GM23338 (cell line): ENCODE results near the gene SOD2. TPM values are rescaled to one million over a fixed set of nuclear protein-coding genes. Genes with fewer than 3 reads are reported as not detected.

Experiments used
- ATAC-seq: fragments of 200-7000 bp; cut with Tn5 transposase; 3 replicates; pipeline ENCODE4 v1.9.1; 2020
- DNase-seq: peaks from one replicate; pipeline ENCODE4 v3.0.0-alpha.2; 2015; ENCODE audit warnings: low spot score
- H2AFZ ChIP-seq: fragments of 200-600 bp; sonication (generic); 2 replicates; pipeline ENCODE4 v1.8.0; 2016; ENCODE audit warnings: antibody characterized with exemption, mild to moderate bottlenecking, moderate library complexity
- H3F3A ChIP-seq: fragments of 200-600 bp; sonication (generic); replicated peaks from 2 replicates; pipeline ENCODE4 v1.8.0; 2017; ENCODE audit warnings: antibody characterized with exemption, mixed run types, low read depth
- H3K27ac ChIP-seq: fragments of 200-600 bp; sonication (generic); 2 replicates; pipeline ENCODE4 v1.6.1; 2016; ENCODE audit warnings: low read depth
- H3K27me3 ChIP-seq: fragments of 200-600 bp; sonication (generic); 2 replicates; pipeline ENCODE4 v1.8.0; 2016; ENCODE audit warnings: mild to moderate bottlenecking, mixed run types, moderate library complexity; ENCODE audit not compliant: insufficient read depth
- H3K36me3 ChIP-seq: fragments of 200-600 bp; sonication (generic); 2 replicates; pipeline ENCODE4 v1.8.0; 2016; ENCODE audit warnings: mild to moderate bottlenecking; ENCODE audit not compliant: insufficient read depth
- H3K4me1 ChIP-seq: fragments of 200-600 bp; sonication (generic); 2 replicates; pipeline ENCODE4 v1.8.0; 2016; ENCODE audit warnings: mild to moderate bottlenecking, moderate library complexity; ENCODE audit not compliant: insufficient read depth
- H3K4me2 ChIP-seq: fragments of 200-600 bp; sonication (generic); 2 replicates; pipeline ENCODE4 v1.7.1; 2017; ENCODE audit warnings: mixed run types
- H3K4me3 ChIP-seq: fragments of 200-600 bp; sonication (generic); 2 replicates; pipeline ENCODE4 v1.6.1; 2016; ENCODE audit warnings: mixed run types
- H3K79me2 ChIP-seq: fragments of 200-600 bp; sonication (generic); replicated peaks from 2 replicates; pipeline ENCODE4 v1.8.0; 2017; ENCODE audit warnings: mild to moderate bottlenecking; ENCODE audit not compliant: insufficient read depth
- H3K9me2 ChIP-seq: fragments of 200-600 bp; sonication (generic); 2 replicates; pipeline ENCODE4 v1.8.0; 2017; ENCODE audit not compliant: insufficient read depth
- H4K20me1 ChIP-seq: fragments of 200-600 bp; sonication (generic); replicated peaks from 2 replicates; pipeline ENCODE4 v1.8.0; 2017; ENCODE audit warnings: mild to moderate bottlenecking; ENCODE audit not compliant: insufficient read depth
- H3K27ac Mint-ChIP-seq: 2 replicates; pipeline ENCODE4 v1.8.0; 2020; ENCODE audit warnings: inconsistent platforms, mild to moderate bottlenecking, moderate library complexity, mixed read lengths
- H3K27me3 Mint-ChIP-seq: 3 replicates; pipeline ENCODE4 v1.8.0; 2022; ENCODE audit warnings: low read depth, mild to moderate bottlenecking, moderate library complexity, mixed read lengths, inconsistent platforms; ENCODE audit not compliant: insufficient read depth, poor library complexity
- H3K36me3 Mint-ChIP-seq: 3 replicates; pipeline ENCODE4 v1.8.0; 2021; ENCODE audit warnings: low read depth, mild to moderate bottlenecking, inconsistent platforms, moderate library complexity, mixed read lengths
- H3K4me1 Mint-ChIP-seq: 3 replicates; pipeline ENCODE4 v1.8.0; 2020; ENCODE audit warnings: mild to moderate bottlenecking, inconsistent platforms, mixed read lengths
- H3K4me3 Mint-ChIP-seq: 3 replicates; pipeline ENCODE4 v1.8.0; 2021; ENCODE audit warnings: moderate library complexity, mild to moderate bottlenecking, inconsistent platforms, mixed read lengths
- H3K9me3 Mint-ChIP-seq: 3 replicates; pipeline ENCODE4 v1.8.0; 2020; ENCODE audit warnings: moderate library complexity, mild to moderate bottlenecking, inconsistent platforms, mixed read lengths
- CREB1 ChIP-seq: fragments of 250-450 bp; sonication (Bioruptor Pico); IDR thresholded peaks from 2 replicates; pipeline ENCODE4 v1.5.0; 2020; ENCODE audit warnings: low read depth, mild to moderate bottlenecking, moderate library complexity
- EZH2phosphoT487 ChIP-seq: fragments of 200-600 bp; sonication (generic); IDR thresholded peaks from one replicate; pipeline ENCODE4 v1.8.1; 2018; ENCODE audit warnings: antibody characterized with exemption; ENCODE audit not compliant: unreplicated experiment
- NANOG ChIP-seq: IDR thresholded peaks from 2 replicates; pipeline ENCODE4 v1.6.1; 2016; ENCODE audit warnings: antibody characterized with exemption, borderline replicate concordance
- POLR2AphosphoS5 ChIP-seq: IDR thresholded peaks from 2 replicates; pipeline ENCODE4 v1.6.1; 2016; ENCODE audit warnings: antibody characterized with exemption, low read depth
- ZNF114 ChIP-seq: fragments of 250-450 bp; sonication (Bioruptor Pico); IDR thresholded peaks from 2 replicates; pipeline ENCODE4 v1.5.0; 2020; ENCODE audit warnings: mild to moderate bottlenecking, moderate library complexity
- ZNF331 ChIP-seq: fragments of 250-450 bp; sonication (Bioruptor Pico); IDR thresholded peaks from 2 replicates; pipeline ENCODE4 v1.5.0; 2020; ENCODE audit warnings: low read depth, mild to moderate bottlenecking, moderate library complexity
- polyA plus RNA-seq: library from polyadenylated mRNA; unstranded; fragments of >200 nt; fragmentation: Nextera tagmentation; extraction: Ambion mirVana; gene quantifications from 2 replicates; pipeline ENCODE4 v1.2.1, GENCODE V29; 2016
- total RNA-seq: library from RNA; depleted of rRNA; stranded (reverse); fragments of >200 nt; shearing (Covaris generic); gene quantifications from 2 replicates; pipeline ENCODE4 v1.2.3, GENCODE V29; 2014
- TF ChIP-seq, protein P1 (sequence below): fragments of 250-450 bp; sonication (Bioruptor Pico); IDR thresholded peaks from 2 replicates; pipeline ENCODE4 v1.5.0; 2020; ENCODE audit warnings: mild to moderate bottlenecking, moderate library complexity
- TF ChIP-seq, protein P2 (sequence below): IDR thresholded peaks from 2 replicates; pipeline ENCODE4 v1.6.1; 2016; ENCODE audit warnings: antibody characterized with exemption

Gene SOD2
- total and polyA plus RNA-seq, 2 experiments from 2014 or later = 44.1 to 73.0 TPM

DNA sequence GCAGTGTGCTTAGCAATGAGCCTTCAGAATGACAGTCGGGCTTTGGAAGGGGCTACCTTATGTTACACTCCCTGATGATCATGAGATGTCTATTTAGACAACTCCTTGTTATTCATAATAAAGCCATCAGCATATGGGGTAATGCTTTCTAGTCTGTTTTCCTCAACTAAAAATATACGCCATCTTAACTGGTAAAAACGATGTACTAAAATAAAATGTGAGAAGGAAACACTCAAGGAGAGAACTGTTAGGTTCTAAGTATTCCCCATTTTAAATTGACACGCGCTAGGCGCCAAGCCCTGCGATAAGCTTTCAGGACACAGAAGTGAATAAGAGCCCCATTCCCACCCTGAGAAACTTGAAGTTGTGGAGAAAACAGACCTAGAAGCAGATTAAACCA lies 43.6 kb downstream of the SOD2 start:
- H3K4me3 ChIP-seq = no peak overlapping the region
- H3K27ac ChIP-seq = no peak overlapping the region
- H2AFZ ChIP-seq = no peak overlapping the region
- no peaks in the 10 kb centered on the region for H3K4me1 ChIP-seq
- no peaks in the 10 kb centered on the region for H3K9me2 ChIP-seq
- no peaks in the 10 kb centered on the region for H3K79me2 ChIP-seq
- H3K4me3 Mint-ChIP-seq = no peak overlapping the region
- H3K4me1 Mint-ChIP-seq = no peaks in the 10 kb centered on the region
- H4K20me1 ChIP-seq = no peaks in the 10 kb centered on the region
- peaks cover 4% of the 10 kb centered on the region for H3K27me3 Mint-ChIP-seq
- TF ChIP-seq ZNF331 (CRISPR knock-in tag) = no peak
- TF ChIP-seq CREB1 (CRISPR knock-in tag) = no peak
- TF ChIP-seq NANOG = no peak
- TF ChIP-seq, protein P1, sequence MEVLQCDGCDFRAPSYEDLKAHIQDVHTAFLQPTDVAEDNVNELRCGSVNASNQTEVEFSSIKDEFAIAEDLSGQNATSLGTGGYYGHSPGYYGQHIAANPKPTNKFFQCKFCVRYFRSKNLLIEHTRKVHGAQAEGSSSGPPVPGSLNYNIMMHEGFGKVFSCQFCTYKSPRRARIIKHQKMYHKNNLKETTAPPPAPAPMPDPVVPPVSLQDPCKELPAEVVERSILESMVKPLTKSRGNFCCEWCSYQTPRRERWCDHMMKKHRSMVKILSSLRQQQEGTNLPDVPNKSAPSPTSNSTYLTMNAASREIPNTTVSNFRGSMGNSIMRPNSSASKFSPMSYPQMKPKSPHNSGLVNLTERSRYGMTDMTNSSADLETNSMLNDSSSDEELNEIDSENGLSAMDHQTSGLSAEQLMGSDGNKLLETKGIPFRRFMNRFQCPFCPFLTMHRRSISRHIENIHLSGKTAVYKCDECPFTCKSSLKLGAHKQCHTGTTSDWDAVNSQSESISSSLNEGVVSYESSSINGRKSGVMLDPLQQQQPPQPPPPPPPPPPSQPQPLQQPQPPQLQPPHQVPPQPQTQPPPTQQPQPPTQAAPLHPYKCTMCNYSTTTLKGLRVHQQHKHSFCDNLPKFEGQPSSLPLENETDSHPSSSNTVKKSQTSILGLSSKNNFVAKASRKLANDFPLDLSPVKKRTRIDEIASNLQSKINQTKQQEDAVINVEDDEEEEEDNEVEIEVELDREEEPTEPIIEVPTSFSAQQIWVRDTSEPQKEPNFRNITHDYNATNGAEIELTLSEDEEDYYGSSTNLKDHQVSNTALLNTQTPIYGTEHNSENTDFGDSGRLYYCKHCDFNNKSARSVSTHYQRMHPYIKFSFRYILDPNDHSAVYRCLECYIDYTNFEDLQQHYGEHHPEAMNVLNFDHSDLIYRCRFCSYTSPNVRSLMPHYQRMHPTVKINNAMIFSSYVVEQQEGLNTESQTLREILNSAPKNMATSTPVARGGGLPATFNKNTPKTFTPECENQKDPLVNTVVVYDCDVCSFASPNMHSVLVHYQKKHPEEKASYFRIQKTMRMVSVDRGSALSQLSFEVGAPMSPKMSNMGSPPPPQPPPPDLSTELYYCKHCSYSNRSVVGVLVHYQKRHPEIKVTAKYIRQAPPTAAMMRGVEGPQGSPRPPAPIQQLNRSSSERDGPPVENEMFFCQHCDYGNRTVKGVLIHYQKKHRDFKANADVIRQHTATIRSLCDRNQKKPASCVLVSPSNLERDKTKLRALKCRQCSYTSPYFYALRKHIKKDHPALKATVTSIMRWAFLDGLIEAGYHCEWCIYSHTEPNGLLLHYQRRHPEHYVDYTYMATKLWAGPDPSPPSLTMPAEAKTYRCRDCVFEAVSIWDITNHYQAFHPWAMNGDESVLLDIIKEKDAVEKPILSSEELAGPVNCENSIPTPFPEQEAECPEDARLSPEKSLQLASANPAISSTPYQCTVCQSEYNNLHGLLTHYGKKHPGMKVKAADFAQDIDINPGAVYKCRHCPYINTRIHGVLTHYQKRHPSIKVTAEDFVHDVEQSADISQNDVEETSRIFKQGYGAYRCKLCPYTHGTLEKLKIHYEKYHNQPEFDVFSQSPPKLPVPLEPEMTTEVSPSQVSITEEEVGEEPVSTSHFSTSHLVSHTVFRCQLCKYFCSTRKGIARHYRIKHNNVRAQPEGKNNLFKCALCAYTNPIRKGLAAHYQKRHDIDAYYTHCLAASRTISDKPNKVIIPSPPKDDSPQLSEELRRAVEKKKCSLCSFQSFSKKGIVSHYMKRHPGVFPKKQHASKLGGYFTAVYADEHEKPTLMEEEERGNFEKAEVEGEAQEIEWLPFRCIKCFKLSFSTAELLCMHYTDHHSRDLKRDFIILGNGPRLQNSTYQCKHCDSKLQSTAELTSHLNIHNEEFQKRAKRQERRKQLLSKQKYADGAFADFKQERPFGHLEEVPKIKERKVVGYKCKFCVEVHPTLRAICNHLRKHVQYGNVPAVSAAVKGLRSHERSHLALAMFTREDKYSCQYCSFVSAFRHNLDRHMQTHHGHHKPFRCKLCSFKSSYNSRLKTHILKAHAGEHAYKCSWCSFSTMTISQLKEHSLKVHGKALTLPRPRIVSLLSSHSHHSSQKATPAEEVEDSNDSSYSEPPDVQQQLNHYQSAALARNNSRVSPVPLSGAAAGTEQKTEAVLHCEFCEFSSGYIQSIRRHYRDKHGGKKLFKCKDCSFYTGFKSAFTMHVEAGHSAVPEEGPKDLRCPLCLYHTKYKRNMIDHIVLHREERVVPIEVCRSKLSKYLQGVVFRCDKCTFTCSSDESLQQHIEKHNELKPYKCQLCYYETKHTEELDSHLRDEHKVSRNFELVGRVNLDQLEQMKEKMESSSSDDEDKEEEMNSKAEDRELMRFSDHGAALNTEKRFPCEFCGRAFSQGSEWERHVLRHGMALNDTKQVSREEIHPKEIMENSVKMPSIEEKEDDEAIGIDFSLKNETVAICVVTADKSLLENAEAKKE (CRISPR knock-in tag) = no peak
- TF ChIP-seq, protein P2, sequence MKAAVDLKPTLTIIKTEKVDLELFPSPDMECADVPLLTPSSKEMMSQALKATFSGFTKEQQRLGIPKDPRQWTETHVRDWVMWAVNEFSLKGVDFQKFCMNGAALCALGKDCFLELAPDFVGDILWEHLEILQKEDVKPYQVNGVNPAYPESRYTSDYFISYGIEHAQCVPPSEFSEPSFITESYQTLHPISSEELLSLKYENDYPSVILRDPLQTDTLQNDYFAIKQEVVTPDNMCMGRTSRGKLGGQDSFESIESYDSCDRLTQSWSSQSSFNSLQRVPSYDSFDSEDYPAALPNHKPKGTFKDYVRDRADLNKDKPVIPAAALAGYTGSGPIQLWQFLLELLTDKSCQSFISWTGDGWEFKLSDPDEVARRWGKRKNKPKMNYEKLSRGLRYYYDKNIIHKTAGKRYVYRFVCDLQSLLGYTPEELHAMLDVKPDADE = no peak
- H3K27ac Mint-ChIP-seq = no peak overlapping the region
- no peaks in the 10 kb centered on the region; the same call in 2 of the 3 replicates for H3K36me3 Mint-ChIP-seq
- H3K36me3 ChIP-seq = no peaks in the 10 kb centered on the region
- H3K27me3 ChIP-seq = no peaks in the 10 kb centered on the region
- H3K4me2 ChIP-seq = no peak overlapping the region
- no peak for DNase-seq
- ATAC-seq = no peak
- no peaks in the 10 kb centered on the region for H3F3A ChIP-seq
- H3K9me3 Mint-ChIP-seq = peaks cover 9% of the 10 kb centered on the region; the same call in 2 of the 3 replicates

DNA sequence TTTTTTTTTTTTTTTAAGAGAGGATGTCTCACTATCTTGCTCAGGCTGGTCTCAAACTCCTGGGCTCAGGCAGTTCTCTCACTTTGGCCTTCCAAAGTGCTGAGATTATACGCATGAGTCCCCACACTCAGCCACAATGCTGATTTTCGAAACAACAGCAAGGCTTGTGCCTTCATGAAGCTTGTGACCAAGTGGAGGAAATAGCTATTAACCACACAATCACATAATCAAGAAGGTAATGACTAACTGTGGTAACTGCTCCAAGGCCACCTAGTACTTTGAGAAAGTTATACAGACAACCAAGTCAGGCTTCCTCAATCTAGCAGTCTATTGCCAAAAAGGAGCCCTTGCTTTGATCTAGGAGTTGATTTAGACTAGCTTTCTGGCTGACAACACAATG lies 46.3 kb downstream of the SOD2 start:
- Histone ChIP-seq H3K4me3 (no peak overlapping the region), H3K36me3 (no peaks in the 10 kb centered on the region), H3K9me2 (no peaks in the 10 kb centered on the region), H3K27me3 (no peaks in the 10 kb centered on the region), H2AFZ (no peak overlapping the region), H3K4me1 (no peaks in the 10 kb centered on the region), H3K27ac (no peak overlapping the region), H3F3A (no peaks in the 10 kb centered on the region), H3K4me2 (no peak overlapping the region), H4K20me1 (no peaks in the 10 kb centered on the region), H3K79me2 (no peaks in the 10 kb centered on the region)
- Mint-ChIP-seq H3K27me3 (peaks cover 2% of the 10 kb centered on the region), H3K4me1 (no peaks in the 10 kb centered on the region), H3K9me3 (peaks cover 17% of the 10 kb centered on the region), H3K36me3 (peaks cover 5% of the 10 kb centered on the region; the same call in 2 of the 3 replicates), H3K27ac (no peak overlapping the region), H3K4me3 (no peak overlapping the region)
- DNase-seq (no peak), ATAC-seq (no peak)
- TF ChIP-seq NANOG = no peak
- no peak for TF ChIP-seq ZNF114 (CRISPR knock-in tag)
- no peak for TF ChIP-seq POLR2AphosphoS5
- TF ChIP-seq EZH2phosphoT487 = no peak
- TF ChIP-seq ZNF331 (CRISPR knock-in tag) = no peak
